ENCODE measurements around the gene PCDH9.

The PCDH9 gene

GRCh38 chr13:66840621-66841020 is 389.5 kb downstream of the PCDH9 start:
- Histone ChIP-seq H3K27me3 (ENCODE audit: control insufficient read depth, insufficient read depth, low read length) (no peaks in the 10 kb centered on the region), H3K9me3 (ENCODE audit: control insufficient read depth, insufficient read depth, low read length) (no peaks in the 10 kb centered on the region), H3K36me3 (ENCODE audit: control insufficient read depth, insufficient read depth, low read length) (no peaks in the 10 kb centered on the region), H3K4me3 (ENCODE audit: low read depth, low read length) (no peak overlapping the region), H3K4me1 (ENCODE audit: control insufficient read depth, insufficient read depth, low read length) (no peaks in the 10 kb centered on the region), H3K9ac (ENCODE audit: low read depth, low read length) (no peak overlapping the region)

GRCh38 chr13:66837246-66837645 is 392.9 kb downstream of the PCDH9 start:
- Histone ChIP-seq H3K27me3 (ENCODE audit: control insufficient read depth, insufficient read depth, low read length) (no peaks in the 10 kb centered on the region), H3K4me3 (ENCODE audit: low read depth, low read length) (no peak overlapping the region), H3K9me3 (ENCODE audit: control insufficient read depth, insufficient read depth, low read length) (no peaks in the 10 kb centered on the region), H3K4me1 (ENCODE audit: control insufficient read depth, insufficient read depth, low read length) (no peaks in the 10 kb centered on the region), H3K9ac (ENCODE audit: low read depth, low read length) (no peak overlapping the region), H3K36me3 (ENCODE audit: control insufficient read depth, insufficient read depth, low read length) (no peaks in the 10 kb centered on the region)

- no peaks in the 10 kb centered on the region for H3K9me3 ChIP-seq (ENCODE audit: control insufficient read depth, insufficient read depth, low read length)
- H3K36me3 ChIP-seq (ENCODE audit: control insufficient read depth, insufficient read depth, low read length), result no peaks in the 10 kb centered on the region
- H3K4me1 ChIP-seq (ENCODE audit: control insufficient read depth, insufficient read depth, low read length), result no peaks in the 10 kb centered on the region
- no peak overlapping the region for H3K9ac ChIP-seq (ENCODE audit: low read depth, low read length)
- H3K27me3 ChIP-seq (ENCODE audit: control insufficient read depth, insufficient read depth, low read length), result no peaks in the 10 kb centered on the region
- H3K4me3 ChIP-seq (ENCODE audit: low read depth, low read length), result no peak overlapping the region
Measured at GRCh38 chr13:66835040-66835628, 395.0 kb downstream of the PCDH9 start.

GRCh38 chr13:66830940-66831716 is 399.0 kb downstream of the PCDH9 start:
- no peaks in the 10 kb centered on the region for H3K36me3 ChIP-seq (ENCODE audit: control insufficient read depth, insufficient read depth, low read length)
- H3K4me1 ChIP-seq (ENCODE audit: control insufficient read depth, insufficient read depth, low read length), result no peaks in the 10 kb centered on the region
- no peaks in the 10 kb centered on the region for H3K27me3 ChIP-seq (ENCODE audit: control insufficient read depth, insufficient read depth, low read length)
- no peaks in the 10 kb centered on the region for H3K9me3 ChIP-seq (ENCODE audit: control insufficient read depth, insufficient read depth, low read length)
- H3K4me3 ChIP-seq (ENCODE audit: low read depth, low read length), result no peak overlapping the region
- no peak overlapping the region for H3K9ac ChIP-seq (ENCODE audit: low read depth, low read length)

GRCh38 chr13:66829803-66830202 is 400.3 kb downstream of the PCDH9 start:
- Histone ChIP-seq H3K27me3 (ENCODE audit: control insufficient read depth, insufficient read depth, low read length) (no peaks in the 10 kb centered on the region), H3K9me3 (ENCODE audit: control insufficient read depth, insufficient read depth, low read length) (no peaks in the 10 kb centered on the region), H3K9ac (ENCODE audit: low read depth, low read length) (no peak overlapping the region), H3K4me1 (ENCODE audit: control insufficient read depth, insufficient read depth, low read length) (no peaks in the 10 kb centered on the region), H3K36me3 (ENCODE audit: control insufficient read depth, insufficient read depth, low read length) (no peaks in the 10 kb centered on the region), H3K4me3 (ENCODE audit: low read depth, low read length) (no peak overlapping the region)

GRCh38 chr13:66826398-66826797 is 403.7 kb downstream of the PCDH9 start:
- H3K4me3 ChIP-seq (ENCODE audit: low read depth, low read length), result no peak overlapping the region
- no peaks in the 10 kb centered on the region for H3K9me3 ChIP-seq (ENCODE audit: control insufficient read depth, insufficient read depth, low read length)
- no peaks in the 10 kb centered on the region for H3K27me3 ChIP-seq (ENCODE audit: control insufficient read depth, insufficient read depth, low read length)
- H3K9ac ChIP-seq (ENCODE audit: low read depth, low read length), result no peak overlapping the region
- no peaks in the 10 kb centered on the region for H3K4me1 ChIP-seq (ENCODE audit: control insufficient read depth, insufficient read depth, low read length)
- H3K36me3 ChIP-seq (ENCODE audit: control insufficient read depth, insufficient read depth, low read length), result no peaks in the 10 kb centered on the region

- Histone ChIP-seq H3K9me3 (ENCODE audit: control insufficient read depth, insufficient read depth, low read length) (no peaks in the 10 kb centered on the region), H3K27me3 (ENCODE audit: control insufficient read depth, insufficient read depth, low read length) (no peaks in the 10 kb centered on the region), H3K9ac (ENCODE audit: low read depth, low read length) (no peak overlapping the region), H3K4me1 (ENCODE audit: control insufficient read depth, insufficient read depth, low read length) (no peaks in the 10 kb centered on the region), H3K4me3 (ENCODE audit: low read depth, low read length) (no peak overlapping the region), H3K36me3 (ENCODE audit: control insufficient read depth, insufficient read depth, low read length) (no peaks in the 10 kb centered on the region)
Measured at GRCh38 chr13:66821551-66821950, 408.6 kb downstream of the PCDH9 start.

GRCh38 chr13:66811455-66811854 is 418.7 kb downstream of the PCDH9 start:
- Histone ChIP-seq H3K4me1 (ENCODE audit: control insufficient read depth, insufficient read depth, low read length) (no peaks in the 10 kb centered on the region), H3K4me3 (ENCODE audit: low read depth, low read length) (no peak overlapping the region), H3K9ac (ENCODE audit: low read depth, low read length) (no peak overlapping the region), H3K36me3 (ENCODE audit: control insufficient read depth, insufficient read depth, low read length) (no peaks in the 10 kb centered on the region), H3K9me3 (ENCODE audit: control insufficient read depth, insufficient read depth, low read length) (no peaks in the 10 kb centered on the region), H3K27me3 (ENCODE audit: control insufficient read depth, insufficient read depth, low read length) (no peaks in the 10 kb centered on the region)

GRCh38 chr13:66809485-66809884 is 420.7 kb downstream of the PCDH9 start:
- no peaks in the 10 kb centered on the region for H3K4me1 ChIP-seq (ENCODE audit: control insufficient read depth, insufficient read depth, low read length)
- H3K9me3 ChIP-seq (ENCODE audit: control insufficient read depth, insufficient read depth, low read length), result no peaks in the 10 kb centered on the region
- H3K4me3 ChIP-seq (ENCODE audit: low read depth, low read length), result no peak overlapping the region
- H3K36me3 ChIP-seq (ENCODE audit: control insufficient read depth, insufficient read depth, low read length), result no peaks in the 10 kb centered on the region
- no peaks in the 10 kb centered on the region for H3K27me3 ChIP-seq (ENCODE audit: control insufficient read depth, insufficient read depth, low read length)
- H3K9ac ChIP-seq (ENCODE audit: low read depth, low read length), result no peak overlapping the region

GRCh38 chr13:66807251-66807650 is 422.9 kb downstream of the PCDH9 start:
- H3K4me1 ChIP-seq (ENCODE audit: control insufficient read depth, insufficient read depth, low read length), result peaks cover 4% of the 10 kb centered on the region
- H3K4me3 ChIP-seq (ENCODE audit: low read depth, low read length), result no peak overlapping the region
- H3K36me3 ChIP-seq (ENCODE audit: control insufficient read depth, insufficient read depth, low read length), result no peaks in the 10 kb centered on the region
- H3K9me3 ChIP-seq (ENCODE audit: control insufficient read depth, insufficient read depth, low read length), result no peaks in the 10 kb centered on the region
- no peak overlapping the region for H3K9ac ChIP-seq (ENCODE audit: low read depth, low read length)
- H3K27me3 ChIP-seq (ENCODE audit: control insufficient read depth, insufficient read depth, low read length), result no peaks in the 10 kb centered on the region

GRCh38 chr13:66805657-66806056 is 424.5 kb downstream of the PCDH9 start:
- Histone ChIP-seq H3K27me3 (ENCODE audit: control insufficient read depth, insufficient read depth, low read length) (no peaks in the 10 kb centered on the region), H3K4me3 (ENCODE audit: low read depth, low read length) (no peak overlapping the region), H3K9me3 (ENCODE audit: control insufficient read depth, insufficient read depth, low read length) (no peaks in the 10 kb centered on the region), H3K4me1 (ENCODE audit: control insufficient read depth, insufficient read depth, low read length) (peaks cover 7% of the 10 kb centered on the region), H3K9ac (ENCODE audit: low read depth, low read length) (no peak overlapping the region), H3K36me3 (ENCODE audit: control insufficient read depth, insufficient read depth, low read length) (no peaks in the 10 kb centered on the region)

GRCh38 chr13:66803808-66804456 is 426.2 kb downstream of the PCDH9 start:
- Histone ChIP-seq H3K4me1 (ENCODE audit: control insufficient read depth, insufficient read depth, low read length) (peaks cover 11% of the 10 kb centered on the region), H3K9me3 (ENCODE audit: control insufficient read depth, insufficient read depth, low read length) (no peaks in the 10 kb centered on the region), H3K27me3 (ENCODE audit: control insufficient read depth, insufficient read depth, low read length) (no peaks in the 10 kb centered on the region), H3K36me3 (ENCODE audit: control insufficient read depth, insufficient read depth, low read length) (no peaks in the 10 kb centered on the region), H3K9ac (ENCODE audit: low read depth, low read length) (no peak overlapping the region), H3K4me3 (ENCODE audit: low read depth, low read length) (no peak overlapping the region)
